ENCODE measurements around the gene ARID5B.

ARID5B gene

DNA sequence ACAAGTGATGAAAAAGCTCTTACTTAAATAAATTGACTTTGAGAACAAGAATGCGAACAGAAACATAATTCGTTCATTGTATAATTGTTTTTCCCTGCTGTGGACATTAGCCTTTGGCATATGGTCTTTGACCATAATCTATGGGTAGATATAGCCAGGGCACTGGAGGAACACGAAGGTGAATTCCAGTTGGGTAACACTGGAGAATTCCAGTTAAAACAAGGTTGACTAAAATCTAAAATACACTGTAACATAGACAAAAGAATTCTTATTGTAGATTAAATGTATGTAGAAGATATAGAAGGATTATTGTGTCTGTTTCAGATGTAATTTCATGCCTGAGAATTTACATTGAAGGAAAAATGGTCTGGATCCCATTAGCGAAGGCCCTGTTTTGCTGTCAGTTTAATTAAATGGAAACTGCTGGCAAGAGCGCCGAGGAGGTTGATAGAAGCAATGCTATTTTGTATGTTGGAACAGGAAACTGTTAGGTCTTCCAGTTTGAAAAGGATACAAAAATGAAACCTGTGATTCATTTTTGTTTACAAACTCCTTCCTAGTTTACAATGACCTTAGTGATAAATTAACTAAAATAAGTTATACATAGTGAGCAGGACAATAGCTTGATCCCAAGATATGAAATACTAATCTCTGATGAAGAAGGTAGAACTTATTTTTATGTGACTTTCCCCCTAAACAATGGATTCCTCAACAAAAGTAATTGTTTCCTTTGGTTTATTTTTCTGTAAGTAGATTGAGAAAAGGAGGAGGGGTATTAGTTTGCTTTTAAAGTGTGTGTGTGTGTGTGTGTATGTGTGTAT, 68.9 kb downstream of the ARID5B start:
- no peak overlapping the region for H3K4me3 ChIP-seq (ENCODE audit: low read depth, low read length)
- no peaks in the 10 kb centered on the region for H3K9me3 ChIP-seq (ENCODE audit: severe bottlenecking)
- H3K27me3 ChIP-seq (ENCODE audit: insufficient read depth, low read depth, severe bottlenecking), result no peaks in the 10 kb centered on the region
- no peaks in the 10 kb centered on the region for H3K36me3 ChIP-seq
- no peak for DNase-seq
- H3K27ac ChIP-seq, result no peak overlapping the region
- TF ChIP-seq, protein P1, sequence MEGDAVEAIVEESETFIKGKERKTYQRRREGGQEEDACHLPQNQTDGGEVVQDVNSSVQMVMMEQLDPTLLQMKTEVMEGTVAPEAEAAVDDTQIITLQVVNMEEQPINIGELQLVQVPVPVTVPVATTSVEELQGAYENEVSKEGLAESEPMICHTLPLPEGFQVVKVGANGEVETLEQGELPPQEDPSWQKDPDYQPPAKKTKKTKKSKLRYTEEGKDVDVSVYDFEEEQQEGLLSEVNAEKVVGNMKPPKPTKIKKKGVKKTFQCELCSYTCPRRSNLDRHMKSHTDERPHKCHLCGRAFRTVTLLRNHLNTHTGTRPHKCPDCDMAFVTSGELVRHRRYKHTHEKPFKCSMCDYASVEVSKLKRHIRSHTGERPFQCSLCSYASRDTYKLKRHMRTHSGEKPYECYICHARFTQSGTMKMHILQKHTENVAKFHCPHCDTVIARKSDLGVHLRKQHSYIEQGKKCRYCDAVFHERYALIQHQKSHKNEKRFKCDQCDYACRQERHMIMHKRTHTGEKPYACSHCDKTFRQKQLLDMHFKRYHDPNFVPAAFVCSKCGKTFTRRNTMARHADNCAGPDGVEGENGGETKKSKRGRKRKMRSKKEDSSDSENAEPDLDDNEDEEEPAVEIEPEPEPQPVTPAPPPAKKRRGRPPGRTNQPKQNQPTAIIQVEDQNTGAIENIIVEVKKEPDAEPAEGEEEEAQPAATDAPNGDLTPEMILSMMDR (IDR thresholded peaks at IDR 0.05; ENCODE audit: low read depth, low read length), result no peak

DNA sequence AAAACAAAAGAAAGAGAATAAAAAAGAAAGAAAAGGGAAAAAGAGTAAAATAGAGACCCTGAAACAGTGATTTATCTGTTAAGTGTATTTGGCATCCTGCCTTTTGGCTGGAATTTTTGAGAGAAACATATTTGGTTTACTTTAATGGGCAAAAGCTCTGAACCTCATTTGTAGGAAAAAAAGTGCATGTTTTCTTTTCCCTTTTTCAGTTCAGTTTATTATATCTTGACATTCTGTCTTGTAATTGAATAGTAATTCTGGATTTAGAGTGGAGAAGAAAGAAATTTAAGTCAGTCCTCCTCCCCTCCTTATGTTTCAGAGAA, 69.5 kb downstream of the ARID5B start:
- Histone ChIP-seq H3K36me3 (no peaks in the 10 kb centered on the region), H3K9me3 (ENCODE audit: severe bottlenecking) (no peaks in the 10 kb centered on the region), H3K4me3 (ENCODE audit: low read depth, low read length) (no peak overlapping the region), H3K27me3 (ENCODE audit: insufficient read depth, low read depth, severe bottlenecking) (no peaks in the 10 kb centered on the region), H3K27ac (no peak overlapping the region)
- no peak for DNase-seq
- TF ChIP-seq, protein P1 (IDR thresholded peaks at IDR 0.05; ENCODE audit: low read depth, low read length), result no peak

DNA sequence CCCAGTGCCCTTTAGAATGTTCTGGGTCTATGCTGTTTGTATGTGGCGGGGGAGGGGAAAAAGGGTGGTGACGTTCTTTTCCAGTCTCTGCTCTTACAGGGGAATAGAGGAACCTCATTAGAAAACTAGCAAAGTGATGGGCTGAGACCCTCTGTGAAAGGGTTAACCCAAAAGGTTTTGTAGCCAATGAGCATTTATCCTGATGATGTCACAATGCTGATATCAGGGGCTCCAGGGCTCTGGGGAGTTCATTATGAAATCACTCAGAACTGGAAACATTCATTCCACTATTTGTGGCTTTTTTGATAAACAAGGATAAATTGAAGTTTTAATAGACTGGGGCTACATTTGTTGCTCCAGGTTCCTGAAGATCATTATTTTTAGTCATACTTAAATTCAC, 71.7 kb downstream of the ARID5B start:
- TF ChIP-seq, protein P1 (IDR thresholded peaks at IDR 0.05; ENCODE audit: low read depth, low read length), result no peak
- H3K4me3 ChIP-seq (ENCODE audit: low read depth, low read length), result no peak overlapping the region
- no peak overlapping the region for H3K27ac ChIP-seq
- DNase-seq, result no peak
- H3K36me3 ChIP-seq, result no peaks in the 10 kb centered on the region
- H3K9me3 ChIP-seq (ENCODE audit: severe bottlenecking), result peaks cover 3% of the 10 kb centered on the region
- H3K27me3 ChIP-seq (ENCODE audit: insufficient read depth, low read depth, severe bottlenecking), result no peaks in the 10 kb centered on the region

DNA sequence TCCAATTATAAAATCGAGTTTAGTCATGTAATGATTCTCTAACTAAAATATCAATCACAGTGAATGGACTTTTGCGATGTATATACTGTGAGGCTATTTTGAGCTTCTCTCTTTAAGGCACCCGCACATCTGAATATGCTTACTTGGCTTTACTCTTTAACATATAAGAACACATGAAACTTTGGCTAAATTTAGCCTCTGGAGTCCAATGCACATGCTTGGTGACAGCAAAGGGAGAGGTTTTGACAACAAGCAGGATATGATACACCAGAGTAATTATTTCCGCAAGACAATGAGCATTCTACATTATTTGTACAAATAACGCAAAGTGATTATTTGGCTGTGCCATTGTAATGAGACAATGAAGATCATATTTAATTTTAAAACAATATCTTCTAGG, 72.4 kb downstream of the ARID5B start:
- no peak overlapping the region for H3K4me3 ChIP-seq (ENCODE audit: low read depth, low read length)
- H3K9me3 ChIP-seq (ENCODE audit: severe bottlenecking), result peaks cover 3% of the 10 kb centered on the region
- H3K27me3 ChIP-seq (ENCODE audit: insufficient read depth, low read depth, severe bottlenecking), result no peaks in the 10 kb centered on the region
- no peaks in the 10 kb centered on the region for H3K36me3 ChIP-seq
- TF ChIP-seq, protein P1 (IDR thresholded peaks at IDR 0.05; ENCODE audit: low read depth, low read length), result no peak
- H3K27ac ChIP-seq, result no peak overlapping the region
- no peak for DNase-seq

DNA sequence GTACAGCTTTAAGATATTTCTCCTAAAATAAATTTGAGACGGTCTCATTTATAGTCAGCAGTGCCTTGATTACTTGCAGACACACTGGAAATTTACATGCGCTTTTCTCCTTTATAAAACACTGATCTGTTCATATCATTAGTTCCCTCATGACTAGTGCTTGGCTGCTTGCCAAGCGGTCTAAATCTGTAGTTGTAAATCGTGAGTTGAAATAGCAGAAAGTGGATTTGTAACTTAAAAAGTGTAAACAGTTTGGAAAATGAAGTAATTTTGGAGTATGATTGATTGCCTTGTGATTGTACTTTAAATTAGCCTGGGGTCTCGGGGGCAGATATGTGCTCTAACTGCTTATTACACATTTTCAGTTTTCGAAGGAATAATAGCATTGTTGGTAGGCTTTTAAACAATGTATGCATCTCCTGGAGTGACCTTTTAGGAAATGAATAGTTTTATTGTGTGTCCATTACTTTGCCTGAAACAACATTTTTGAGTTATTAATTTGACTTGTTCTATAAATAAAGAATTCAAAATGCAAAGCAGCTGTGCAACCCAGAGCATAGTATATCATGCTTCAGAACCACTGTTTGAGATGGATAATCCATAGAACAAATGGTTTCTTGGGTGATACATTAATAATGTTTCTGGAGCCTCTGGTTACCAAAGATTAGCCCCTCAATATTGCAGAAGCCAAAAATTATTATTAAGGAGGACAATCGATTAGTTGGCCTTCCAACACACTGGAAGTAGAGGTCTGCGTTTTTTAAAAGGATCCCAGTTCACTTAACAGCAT, 73.3 kb downstream of the ARID5B start:
- Histone ChIP-seq H3K36me3 (no peaks in the 10 kb centered on the region), H3K9me3 (ENCODE audit: severe bottlenecking) (peaks cover 3% of the 10 kb centered on the region), H3K27ac (no peak overlapping the region), H3K27me3 (ENCODE audit: insufficient read depth, low read depth, severe bottlenecking) (no peaks in the 10 kb centered on the region), H3K4me3 (ENCODE audit: low read depth, low read length) (no peak overlapping the region)
- TF ChIP-seq, protein P1 (IDR thresholded peaks at IDR 0.05; ENCODE audit: low read depth, low read length), result no peak
- DNase-seq, result no peak

Data from WERI-Rb-1 (cell line).